Kasumi-1 (cell line): ENCODE measurements around the gene RPS23.
A peak's percentile ranks its signal among the peaks of the same experiment; 100 is the strongest.

Experiments used
- DNase-seq, 2 experiments: peaks; one replicate each; lab custom pipeline; 2025; lab: John Stamatoyannopoulos, UW

The RPS23 gene

GRCh38 chr5:82277987-82278710 lies at the start of gene RPS23:
RPS23 (minus strand) TSS chr5:82278354; CDS start chr5:82278323, 31 bp downstream.
- peak; percentile 90 to 95 for DNase-seq

GRCh38 chr5:82327941-82328340 lies 49.8 kb upstream of the RPS23 start:
- DNase-seq = no peak

GRCh38 chr5:82325996-82326395 lies 47.8 kb upstream of the RPS23 start:
- DNase-seq = no peak

- DNase-seq = no peak
Measured at GRCh38 chr5:82325155-82325554, 47.0 kb upstream of the RPS23 start.

GRCh38 chr5:82320966-82321365 lies 42.8 kb upstream of the RPS23 start:
- DNase-seq = no peak

- DNase-seq = no peak
Measured at GRCh38 chr5:82319651-82320376, 41.7 kb upstream of the RPS23 start.

GRCh38 chr5:82319192-82319591 lies 41.0 kb upstream of the RPS23 start:
- no peak for DNase-seq

- peak; percentile 48 to 73 for DNase-seq
Measured at GRCh38 chr5:82314964-82315758, 37.0 kb upstream of the RPS23 start.

- no peak for DNase-seq
Measured at GRCh38 chr5:82313016-82313415, 34.9 kb upstream of the RPS23 start.

- peak; percentile 67 to 84 for DNase-seq
Measured at GRCh38 chr5:82312373-82312856, 34.3 kb upstream of the RPS23 start.

- DNase-seq = no peak
Measured at GRCh38 chr5:82309091-82309531, 31.0 kb upstream of the RPS23 start.

GRCh38 chr5:82308416-82308815 lies 30.3 kb upstream of the RPS23 start:
- no peak for DNase-seq

GRCh38 chr5:82307451-82307850 lies 29.3 kb upstream of the RPS23 start:
- no peak for DNase-seq

GRCh38 chr5:82306151-82306550 lies 28.0 kb upstream of the RPS23 start:
- no peak for DNase-seq

GRCh38 chr5:82301190-82301589 lies 23.0 kb upstream of the RPS23 start:
- no peak for DNase-seq

- DNase-seq = no peak
Measured at GRCh38 chr5:82298668-82299067, 20.5 kb upstream of the RPS23 start.

- no peak for DNase-seq
Measured at GRCh38 chr5:82297711-82298110, 19.6 kb upstream of the RPS23 start.

- no peak for DNase-seq
Measured at GRCh38 chr5:82296929-82297328, 18.8 kb upstream of the RPS23 start.

GRCh38 chr5:82295959-82296531 lies 17.9 kb upstream of the RPS23 start:
- DNase-seq = no peak

- no peak for DNase-seq
Measured at GRCh38 chr5:82295144-82295543, 17.0 kb upstream of the RPS23 start.

- no peak for DNase-seq
Measured at GRCh38 chr5:82291420-82291819, 13.3 kb upstream of the RPS23 start.

GRCh38 chr5:82290908-82291307 lies 12.8 kb upstream of the RPS23 start:
- no peak for DNase-seq
